Mesenchymal stem cell (in vitro differentiated cells and primary cell): Measurements from ENCODE around the gene LHFPL6.

Source experiments
- DNase-seq: peaks from one replicate; pipeline ENCODE4 v3.0.0-alpha.2; 2013
- H2AFZ ChIP-seq: one replicate; pipeline ENCODE4 v1.6.1; 2013; ENCODE audit warnings: low read depth, mild to moderate bottlenecking, control low read depth, inconsistent platforms, low read length, moderate library complexity
- H2AK5ac ChIP-seq: 2 replicates; pipeline ENCODE4 v1.6.1; 2013; ENCODE audit warnings: low read length, moderate library complexity, mild to moderate bottlenecking, inconsistent platforms; ENCODE audit not compliant: severe bottlenecking
- H2BK120ac ChIP-seq: one replicate; pipeline ENCODE4 v1.6.1; 2013; ENCODE audit warnings: low read depth, mild to moderate bottlenecking, inconsistent platforms, low read length, moderate library complexity
- H2BK12ac ChIP-seq, 2 experiments: one replicate each; pipeline ENCODE4 v1.6.1; 2013; ENCODE audit warnings: inconsistent platforms in 2 of 2, low read length in 2 of 2, mild to moderate bottlenecking in 2 of 2, moderate library complexity in 2 of 2, control low read depth in 1 of 2
- H2BK15ac ChIP-seq: one replicate; pipeline ENCODE4 v1.6.1; 2013; ENCODE audit warnings: mild to moderate bottlenecking, low read depth, inconsistent platforms; ENCODE audit not compliant: poor library complexity, severe bottlenecking
- H2BK5ac ChIP-seq: 2 replicates; pipeline ENCODE4 v1.6.1; 2013; ENCODE audit warnings: low read depth, mild to moderate bottlenecking, low read length, control low read depth, inconsistent platforms; ENCODE audit not compliant: poor library complexity, severe bottlenecking
- H3K14ac ChIP-seq, 2 experiments: one replicate each; pipeline ENCODE4 v1.6.1; 2013; ENCODE audit warnings: inconsistent platforms in 2 of 2, low read length in 2 of 2, control low read depth in 1 of 2, mild to moderate bottlenecking in 1 of 2, moderate library complexity in 1 of 2
- H3K18ac ChIP-seq, 2 experiments: one replicate each; pipeline ENCODE4 v1.6.1; 2013; ENCODE audit warnings: inconsistent platforms in 2 of 2, low read length in 2 of 2, control low read depth in 1 of 2, low read depth in 1 of 2, mild to moderate bottlenecking in 1 of 2
- H3K23ac ChIP-seq, 2 experiments: one replicate each; pipeline ENCODE4 v1.6.1; 2013; ENCODE audit warnings: inconsistent platforms in 2 of 2, low read length in 2 of 2, mild to moderate bottlenecking in 2 of 2, moderate library complexity in 2 of 2, control low read depth in 1 of 2
- H3K27ac ChIP-seq: 2 replicates; pipeline ENCODE4 v1.5.1; 2013; ENCODE audit warnings: mild to moderate bottlenecking, moderate library complexity, low read length, control low read depth, inconsistent platforms; ENCODE audit not compliant: poor library complexity, severe bottlenecking
- H3K27me3 ChIP-seq, 2 experiments: 2 replicates each; pipeline versions ENCODE4 v1.6.1 to v1.7.0; 2013; ENCODE audit warnings: low read length in 2 of 2, mild to moderate bottlenecking in 2 of 2, moderate library complexity in 2 of 2, control low read depth in 1 of 2, inconsistent platforms in 1 of 2; ENCODE audit not compliant: control insufficient read depth in 1 of 2, insufficient read depth in 1 of 2
- H3K36me3 ChIP-seq, 2 experiments: 2 replicates each; pipeline versions ENCODE4 v1.6.1 to v1.7.0; 2013; ENCODE audit warnings: low read length in 2 of 2, control low read depth in 1 of 2, inconsistent platforms in 1 of 2, low read depth in 1 of 2, mild to moderate bottlenecking in 1 of 2; ENCODE audit not compliant: insufficient read depth in 2 of 2, control insufficient read depth in 1 of 2
- H3K4ac ChIP-seq, 2 experiments: one replicate each; pipeline ENCODE4 v1.6.1; 2013; ENCODE audit warnings: inconsistent platforms in 2 of 2, low read length in 2 of 2, mild to moderate bottlenecking in 2 of 2, moderate library complexity in 2 of 2, control low read depth in 1 of 2, low read depth in 1 of 2
- H3K4me1 ChIP-seq: 2 replicates; pipeline ENCODE4 v1.6.1; 2013; ENCODE audit warnings: low read depth, low read length, control low read depth; ENCODE audit not compliant: control insufficient read depth, insufficient read depth
- H3K4me2 ChIP-seq: 2 replicates; pipeline ENCODE4 v1.6.1; 2013; ENCODE audit warnings: low read length, mild to moderate bottlenecking, inconsistent platforms; ENCODE audit not compliant: poor library complexity, severe bottlenecking
- H3K4me3 ChIP-seq, 2 experiments: 2 replicates each; pipeline versions ENCODE4 v1.5.1 to v1.7.0; 2013; ENCODE audit warnings: low read length in 2 of 2, mild to moderate bottlenecking in 2 of 2, control low read depth in 1 of 2, low read depth in 1 of 2; ENCODE audit not compliant: insufficient read depth in 1 of 2
- H3K79me1 ChIP-seq: replicated peaks from 2 replicates; pipeline ENCODE4 v1.6.1; 2013; ENCODE audit warnings: mild to moderate bottlenecking, control low read depth, low read length, inconsistent platforms; ENCODE audit not compliant: poor library complexity, severe bottlenecking
- H3K9ac ChIP-seq: 2 replicates; pipeline ENCODE4 v1.7.0; 2013; ENCODE audit warnings: mild to moderate bottlenecking, low read length, moderate library complexity
- H3K9me3 ChIP-seq: 2 replicates; pipeline ENCODE4 v1.7.0; 2013; ENCODE audit warnings: mild to moderate bottlenecking, low read length; ENCODE audit not compliant: control insufficient read depth
- H4K8ac ChIP-seq: one replicate; pipeline ENCODE4 v1.6.1; 2013; ENCODE audit warnings: inconsistent platforms, mild to moderate bottlenecking, low read length, moderate library complexity
- H4K91ac ChIP-seq: one replicate; pipeline ENCODE4 v1.6.1; 2013; ENCODE audit warnings: mild to moderate bottlenecking, low read length, inconsistent platforms
- WGBS: methylation state at CpG from one replicate; pipeline ENCODE4 v1.1.7; 2013; ENCODE audit warnings: mixed read lengths; 5-methylcytosine and 5-hydroxymethylcytosine counted together

Gene LHFPL6

GRCh38 chr13:39527961-39528660 is 74.9 kb downstream of the LHFPL6 start:
- peak; percentile 86 for DNase-seq
- Histone ChIP-seq H2BK120ac (no peak overlapping the region), H3K4me3 (peak overlapping the region in 1 of 2 experiments; percentile 41), H3K79me1 (peaks cover 1% of the 10 kb centered on the region), H2BK15ac (peak overlapping the region; percentile 54), H2AFZ (no peak overlapping the region), H3K18ac (peak overlapping the region in 1 of 2 experiments; percentile 54), H2AK5ac (peak overlapping the region; percentile 91), H4K91ac (no peak overlapping the region), H3K27me3 (no peaks in the 10 kb centered on the region), H4K8ac (peak overlapping the region; percentile 29), H2BK12ac (peak overlapping the region in 1 of 2 experiments; percentile 75), H3K36me3 (no peaks in the 10 kb centered on the region), H3K9ac (peak overlapping the region; percentile 76), H3K4me2 (no peak overlapping the region), H3K4me1 (peaks cover 2% of the 10 kb centered on the region), H3K14ac (no peak overlapping the region), H3K27ac (peak overlapping the region; percentile 91), H3K4ac (no peak overlapping the region), H3K23ac (no peak overlapping the region), H3K9me3 (no peaks in the 10 kb centered on the region), H2BK5ac (no peak overlapping the region)
- WGBS = under 1% methylated on average over 3 of the region's 5 CpGs

GRCh38 chr13:39527301-39527700 is 75.7 kb downstream of the LHFPL6 start:
- no peak overlapping the region for H4K8ac ChIP-seq
- H4K91ac ChIP-seq = no peak overlapping the region
- H3K79me1 ChIP-seq = peaks cover 1% of the 10 kb centered on the region
- no peak overlapping the region for H2BK15ac ChIP-seq
- H3K9me3 ChIP-seq = no peaks in the 10 kb centered on the region
- H2AFZ ChIP-seq = no peak overlapping the region
- DNase-seq = no peak
- peak overlapping the region in 1 of 2 experiments; percentile 15 for H2BK12ac ChIP-seq
- H3K27me3 ChIP-seq = no peaks in the 10 kb centered on the region
- H3K27ac ChIP-seq = peak overlapping the region; percentile 37
- H3K4me1 ChIP-seq = peaks cover 2% of the 10 kb centered on the region
- H3K23ac ChIP-seq = no peak overlapping the region
- H3K4ac ChIP-seq = no peak overlapping the region
- H2AK5ac ChIP-seq = peak overlapping the region; percentile 42
- no peak overlapping the region for H3K4me2 ChIP-seq
- WGBS = 100% methylated on average over 2 of the region's 3 CpGs
- no peak overlapping the region for H3K14ac ChIP-seq
- H3K4me3 ChIP-seq = no peak overlapping the region
- peak overlapping the region; percentile 76 for H3K9ac ChIP-seq
- no peaks in the 10 kb centered on the region for H3K36me3 ChIP-seq
- no peak overlapping the region for H2BK5ac ChIP-seq
- peak overlapping the region; percentile 16 to 40 for H3K18ac ChIP-seq
- H2BK120ac ChIP-seq = no peak overlapping the region

DNA sequence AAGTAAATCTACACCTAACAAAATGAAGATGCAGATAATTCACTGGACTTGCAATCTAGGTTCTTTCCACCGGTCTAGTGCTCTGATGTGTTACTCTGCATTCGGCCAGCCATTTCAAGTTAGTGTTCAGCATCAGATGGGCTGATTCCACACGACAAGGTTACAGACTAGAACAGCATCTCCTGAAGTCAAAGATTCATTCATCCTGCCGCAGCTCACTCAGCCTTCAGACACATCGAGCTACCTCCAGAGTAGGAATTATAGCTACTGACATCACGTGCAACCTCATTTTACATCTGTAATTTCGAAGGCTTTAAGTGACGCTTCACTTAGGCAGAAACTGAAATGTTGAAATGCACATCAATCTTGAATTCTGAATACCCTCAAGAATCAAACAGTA is 76.5 kb downstream of the LHFPL6 start:
- Histone ChIP-seq H3K4me1 (peaks cover 2% of the 10 kb centered on the region), H3K9ac (no peak overlapping the region), H3K36me3 (no peaks in the 10 kb centered on the region), H2AFZ (no peak overlapping the region), H3K4me2 (no peak overlapping the region), H4K91ac (no peak overlapping the region), H2BK15ac (no peak overlapping the region), H2AK5ac (peak overlapping the region; percentile 11), H3K27me3 (no peaks in the 10 kb centered on the region), H3K4me3 (no peak overlapping the region), H2BK120ac (no peak overlapping the region), H3K4ac (peak overlapping the region in 1 of 2 experiments; percentile 24), H3K79me1 (peaks cover 3% of the 10 kb centered on the region), H3K14ac (no peak overlapping the region), H3K9me3 (no peaks in the 10 kb centered on the region), H2BK5ac (no peak overlapping the region), H3K27ac (no peak overlapping the region), H3K23ac (no peak overlapping the region), H2BK12ac (no peak overlapping the region), H3K18ac (no peak overlapping the region), H4K8ac (peak overlapping the region; percentile 32)
- 95% methylated on average over 8 of the region's 8 CpGs for WGBS
- DNase-seq = no peak

GRCh38 chr13:39525506-39525905 is 77.5 kb downstream of the LHFPL6 start:
- Histone ChIP-seq H3K27ac (no peak overlapping the region), H2BK120ac (no peak overlapping the region)

More at GRCh38 chr13:39525506-39525905, 77.5 kb downstream of the LHFPL6 start:
- H2AFZ ChIP-seq = no peak overlapping the region
- H2BK5ac ChIP-seq = no peak overlapping the region
- no peak for DNase-seq
- no peak overlapping the region for H2BK15ac ChIP-seq
- H4K8ac ChIP-seq = no peak overlapping the region
- H3K4me1 ChIP-seq = peaks cover 2% of the 10 kb centered on the region
- H3K9me3 ChIP-seq = no peaks in the 10 kb centered on the region
- H4K91ac ChIP-seq = no peak overlapping the region
- H2AK5ac ChIP-seq = no peak overlapping the region
- no peaks in the 10 kb centered on the region for H3K27me3 ChIP-seq
- no peak overlapping the region for H3K18ac ChIP-seq
- no CpG with 5 or more reads among the region's 1 CpG for WGBS
- H3K4ac ChIP-seq = no peak overlapping the region
- H3K36me3 ChIP-seq = no peaks in the 10 kb centered on the region
- peaks cover 6% of the 10 kb centered on the region for H3K79me1 ChIP-seq
- no peak overlapping the region for H3K9ac ChIP-seq
- no peak overlapping the region for H3K4me3 ChIP-seq
- no peak overlapping the region for H3K14ac ChIP-seq
- H2BK12ac ChIP-seq = no peak overlapping the region
- no peak overlapping the region for H3K23ac ChIP-seq
- H3K4me2 ChIP-seq = no peak overlapping the region
